ENCODE measurements around the gene SLC4A5. TPM values are rescaled to one million over a fixed set of nuclear protein-coding genes. Genes with fewer than 3 reads are reported as not detected.

Gene SLC4A5
- total and polyA plus RNA-seq, 2 of the 8 experiments (the other 6 are each of a cell fraction or from before 2014, with no cell fraction given): 0.42 to 0.52 TPM

DNA sequence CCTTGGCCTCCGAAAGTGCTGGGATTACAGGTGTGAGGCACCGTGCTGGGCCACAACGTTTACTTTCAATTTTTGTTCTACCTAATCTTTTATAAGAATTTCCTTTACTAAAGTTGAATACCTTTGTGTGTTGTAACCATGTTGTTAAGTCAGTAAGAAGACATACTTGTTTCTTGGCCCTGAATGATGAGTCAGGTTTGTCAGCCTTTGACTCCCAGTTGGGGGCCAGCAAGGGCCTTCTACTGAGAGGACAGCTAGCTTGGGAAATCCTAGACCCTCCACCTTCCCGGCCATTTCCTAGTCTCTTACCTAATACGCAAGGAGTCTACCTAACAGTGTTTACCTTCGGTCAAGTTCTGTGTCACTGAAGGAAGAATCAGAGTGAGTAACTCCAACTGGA, 122.1 kb downstream of the SLC4A5 start (continued):
- no peak for TF ChIP-seq GTF2F1 (IDR thresholded peaks at IDR 0.05; ENCODE audit: borderline replicate concordance, low read depth, low read length)

Data from H1 (cell line).